Gastrocnemius medialis (tissue), 4 donors: ENCODE measurements around the gene SLC36A2.

Experiments used
- CTCF ChIP-seq, 5 experiments: fragments of 450-650 bp in 3 of 5; fragments of 200-600 bp in 2 of 5; sonication (generic) in 2 of 5; IDR thresholded peaks in 4 of 5; conservative IDR thresholded peaks in 1 of 5; 1 replicate in 4 of 5; 2 replicates in 1 of 5; pipeline ENCODE4 v1.5.1; 2016 to 2019; ENCODE audit warnings: antibody characterized with exemption in 5 of 5, mild to moderate bottlenecking in 3 of 5, moderate library complexity in 3 of 5
- POLR2A ChIP-seq, 2 donors: fragments of 450-650 bp; IDR thresholded peaks; one replicate each; pipeline ENCODE4 v1.6.1; 2017; ENCODE audit warnings: antibody characterized with exemption in 2 of 2, mild to moderate bottlenecking in 2 of 2, moderate library complexity in 2 of 2

GRCh38 chr5:151274666-151275065, 72.7 kb downstream of the SLC36A2 start:
- TF ChIP-seq CTCF (IDR thresholded peaks at IDR 0.05 in 4 of 5, conservative IDR thresholded peaks at IDR 0.05 in 1 of 5): no peak
- no peak for TF ChIP-seq POLR2A (IDR thresholded peaks at IDR 0.05)
